K562 (cell line): ENCODE results near the gene ELMO3. TPM values are rescaled to one million over a fixed set of nuclear protein-coding genes. Genes with fewer than 3 reads are reported as not detected.

Experiments
- BCLAF1 ChIP-seq, 2 experiments: fragments of 450-650 bp in 1 of 2; IDR thresholded peaks; 2 replicates each; pipeline ENCODE4 v1.6.1; 2011 to 2017; ENCODE audit warnings: low read depth in 2 of 2, antibody characterized with exemption in 1 of 2, borderline replicate concordance in 1 of 2, low read length in 1 of 2, mild to moderate bottlenecking in 1 of 2, mixed read lengths in 1 of 2; ENCODE audit not compliant: control insufficient read depth in 1 of 2
- C11orf30 ChIP-seq: fragments of 450-650 bp; IDR thresholded peaks from 2 replicates; pipeline ENCODE4 v1.6.1; 2016; ENCODE audit warnings: low read depth, mild to moderate bottlenecking
- CEBPG ChIP-seq, 3 experiments: fragments of 200-800 bp in 1 of 3; sonication (Bioruptor generic) in 1 of 3; sonication (generic) in 1 of 3; formaldehyde crosslinking in 1 of 3; IDR thresholded peaks in 2 of 3; conservative IDR thresholded peaks in 1 of 3; 2 replicates each; pipeline versions ENCODE4 v1.6.1 to v1.8.0; 2016 to 2022; ENCODE audit warnings: missing compliant biosample characterization in 2 of 3, missing genetic modification characterization in 2 of 3, mild to moderate bottlenecking in 1 of 3, missing genetic modification reagents in 1 of 3
- HMBOX1 ChIP-seq: sonication (generic); IDR thresholded peaks from 2 replicates; pipeline ENCODE4 v1.6.1; 2016
- HOXB6 ChIP-seq: fragments of 250-450 bp; sonication (Bioruptor Pico); IDR thresholded peaks from 2 replicates; pipeline ENCODE4 v1.5.1; 2022; ENCODE audit warnings: mild to moderate bottlenecking, borderline replicate concordance
- KDM1A ChIP-seq, 2 experiments: fragments of 450-650 bp; IDR thresholded peaks; 2 replicates each; pipeline ENCODE4 v1.6.1; 2016; ENCODE audit warnings: mild to moderate bottlenecking in 2 of 2
- MAZ ChIP-seq, 2 experiments: fragments of 450-650 bp in 1 of 2; sonication (generic) in 1 of 2; formaldehyde crosslinking; IDR thresholded peaks in 1 of 2; conservative IDR thresholded peaks in 1 of 2; 2 replicates each; pipeline versions ENCODE4 v1.4.0 to v1.5.0; 2020; ENCODE audit warnings: mild to moderate bottlenecking in 1 of 2, missing genetic modification reagents in 1 of 2
- PREB ChIP-seq: sonication (generic); formaldehyde crosslinking; IDR thresholded peaks from 2 replicates; pipeline ENCODE4 v1.8.1; 2023; ENCODE audit warnings: mild to moderate bottlenecking, missing genetic modification reagents
- SIN3A ChIP-seq, 2 experiments: fragments of 150-350 bp in 1 of 2; IDR thresholded peaks; 2 replicates each; pipeline ENCODE4 v1.6.1; 2011 to 2016; ENCODE audit warnings: borderline replicate concordance in 2 of 2, low read depth in 2 of 2, low read length in 2 of 2, mild to moderate bottlenecking in 2 of 2, moderate library complexity in 2 of 2; ENCODE audit not compliant: control insufficient read depth in 1 of 2
- SMAD4 ChIP-seq: fragments of 250-450 bp; sonication (Bioruptor Pico); conservative IDR thresholded peaks from 2 replicates; pipeline ENCODE4 v1.8.0; 2021; ENCODE audit warnings: inconsistent platforms, mild to moderate bottlenecking, moderate library complexity
- SMARCC2 ChIP-seq: fragments of 450-650 bp; IDR thresholded peaks from 2 replicates; pipeline ENCODE4 v1.6.1; 2017; ENCODE audit warnings: antibody characterized with exemption, moderate library complexity, mild to moderate bottlenecking, low read depth
- SNIP1 ChIP-seq: fragments of 450-650 bp; IDR thresholded peaks from 2 replicates; pipeline ENCODE4 v1.7.1; 2017; ENCODE audit warnings: low read depth, mild to moderate bottlenecking
- XRCC4 ChIP-seq: IDR thresholded peaks from one replicate; pipeline ENCODE4 v1.6.1; 2011; ENCODE audit not compliant: insufficient read depth, insufficient read length; ENCODE audit errors: extremely low read depth
- ZC3H11A ChIP-seq: IDR thresholded peaks from 2 replicates; pipeline ENCODE4 v1.6.1; 2012; ENCODE audit warnings: low read depth, low read length, improper control_type of control experiment
- ZNF41 ChIP-seq: fragments of 250-450 bp; sonication (Bioruptor Pico); conservative IDR thresholded peaks from 2 replicates; pipeline ENCODE4 v1.4.0; 2020; ENCODE audit warnings: mild to moderate bottlenecking
- ZNF511 ChIP-seq: sonication (generic); formaldehyde crosslinking; IDR thresholded peaks from 2 replicates; pipeline ENCODE4 v1.8.0; 2022; ENCODE audit warnings: mild to moderate bottlenecking, missing genetic modification reagents
- ZNF655 ChIP-seq: fragments of 250-450 bp; sonication (Bioruptor Pico); IDR thresholded peaks from 2 replicates; pipeline ENCODE4 v1.5.0; 2021
- ZZZ3 ChIP-seq: fragments of 450-650 bp; IDR thresholded peaks from 2 replicates; pipeline ENCODE4 v1.6.1; 2016; ENCODE audit warnings: antibody characterized with exemption, mild to moderate bottlenecking, moderate library complexity
- polyA plus RNA-seq, 8 experiments: library from polyadenylated mRNA; depleted of rRNA in 4 of 8; stranded (reverse) in 5 of 8; unstranded in 3 of 8; fragments of >200 nt; fragmentation: Nextera tagmentation in 2 of 8; fragmentation: Illumina TruSeq in 1 of 8; extraction: Ambion mirVana in 2 of 8; extraction: Trizol in 1 of 8; gene quantifications; 2 replicates each; pipeline versions ENCODE4 v1.2.1 to v1.2.3, GENCODE V29; 2011 to 2014; ENCODE audit warnings: inconsistent platforms in 1 of 8, missing spikeins in 1 of 8
- total RNA-seq, 7 experiments: library from RNA; depleted of rRNA in 6 of 7; stranded (reverse); fragments of >200 nt in 6 of 7; fragmentation: Illumina TruSeq in 2 of 7; extraction: Trizol in 2 of 7; gene quantifications; 2 replicates each; pipeline versions ENCODE4 v1.2.1 to v1.2.3, GENCODE V29; 2011 to 2021; ENCODE audit warnings: low replicate concordance in 1 of 7

Gene ELMO3
- total and polyA plus RNA-seq, 9 of the 15 experiments (the other 6 are each of a cell fraction or from before 2014, with no cell fraction given) = 0.04 to 5.1 (median 1.5) TPM

GRCh38 chr16:67158637-67159600, 40.0 kb upstream of the ELMO3 start (continued):
- TF ChIP-seq SMAD4 (CRISPR knock-in tag) = no peak
- TF ChIP-seq XRCC4 = no peak
- no peak for TF ChIP-seq ZZZ3
- no peak for TF ChIP-seq SMARCC2
- no peak for TF ChIP-seq SNIP1
- no peak; a peak in 1 of 4 replicates for TF ChIP-seq MAZ (CRISPR knock-in tag; conservative IDR thresholded peaks at IDR 0.05 in 1 of 2, IDR thresholded peaks at IDR 0.05 in 1 of 2)
- no peak for TF ChIP-seq PREB (CRISPR knock-in tag)
- TF ChIP-seq BCLAF1 (IDR thresholded peaks at IDR 0.05; ENCODE audit: borderline replicate concordance in 1 of 2, control insufficient read depth in 1 of 2, low read depth in 2 of 2, low read length in 1 of 2) = no peak
- TF ChIP-seq ZNF511 = 0 out of 2 replicates have a peak, but pooled peaks have one; percentile 39
- TF ChIP-seq ZC3H11A = no peak
- TF ChIP-seq HMBOX1 = no peak
- TF ChIP-seq HOXB6 (CRISPR knock-in tag) = no peak
- TF ChIP-seq KDM1A (IDR thresholded peaks at IDR 0.05) = no peak
- TF ChIP-seq SIN3A (IDR thresholded peaks at IDR 0.05; ENCODE audit: borderline replicate concordance in 2 of 2, control insufficient read depth in 1 of 2, low read depth in 2 of 2, low read length in 2 of 2) = peak in 1 of 2 experiments; percentile 46; a peak in 1 of 4 replicates
- TF ChIP-seq CEBPG (CRISPR knock-in tag; IDR thresholded peaks at IDR 0.05) = no peak
- TF ChIP-seq CEBPG (tag; conservative IDR thresholded peaks at IDR 0.05 in 1 of 2, IDR thresholded peaks at IDR 0.05 in 1 of 2) = no peak
- no peak for TF ChIP-seq ZNF41 (CRISPR knock-in tag)
- no peak; the same call in 1 of the 2 replicates for TF ChIP-seq C11orf30
- no peak for TF ChIP-seq ZNF655 (CRISPR knock-in tag)
